CD14-positive monocyte (primary cell): ENCODE data around the gene GLIPR1L1. TPM values are rescaled to one million over a fixed set of nuclear protein-coding genes. Genes with fewer than 3 reads are reported as not detected.

Experiments used
- DNase-seq, 3 donors: peaks; one replicate each; pipeline ENCODE4 v3.0.0-alpha.2; 2011 to 2022
- H2AFZ ChIP-seq: 2 replicates; pipeline ENCODE4 v1.6.0; 2012; ENCODE audit warnings: mild to moderate bottlenecking, low read depth, low read length, inconsistent platforms; ENCODE audit not compliant: insufficient read depth, poor library complexity, severe bottlenecking
- H3K27ac ChIP-seq, 2 donors: 1 replicate in 1 of 2; 2 replicates in 1 of 2; pipeline ENCODE4 v1.5.1; 2012 to 2013; ENCODE audit warnings: low read length in 2 of 2, control low read depth in 1 of 2, inconsistent platforms in 1 of 2, low read depth in 1 of 2, mild to moderate bottlenecking in 1 of 2
- H3K27me3 ChIP-seq, 2 donors: one replicate each; pipeline versions ENCODE4 v1.6.0 to v1.6.1; 2011 to 2013; ENCODE audit warnings: low read length in 2 of 2; ENCODE audit not compliant: control insufficient read depth in 2 of 2, insufficient read depth in 2 of 2
- H3K36me3 ChIP-seq, 2 donors: replicated peaks in 1 of 2; 1 replicate in 1 of 2; 2 replicates in 1 of 2; pipeline versions ENCODE4 v1.5.1 to v1.6.1; 2012 to 2013; ENCODE audit warnings: low read length in 2 of 2, control low read depth in 1 of 2, inconsistent platforms in 1 of 2, mild to moderate bottlenecking in 1 of 2; ENCODE audit not compliant: insufficient read depth in 2 of 2, control insufficient read depth in 1 of 2
- H3K4me1 ChIP-seq, 2 donors: 1 replicate in 1 of 2; 2 replicates in 1 of 2; pipeline versions ENCODE4 v1.5.1 to v1.6.1; 2012 to 2013; ENCODE audit warnings: low read length in 2 of 2, control low read depth in 1 of 2, inconsistent platforms in 1 of 2, mild to moderate bottlenecking in 1 of 2, moderate library complexity in 1 of 2; ENCODE audit not compliant: insufficient read depth in 2 of 2, control insufficient read depth in 1 of 2
- H3K4me2 ChIP-seq: replicated peaks from 2 replicates; pipeline ENCODE3; 2012; ENCODE audit warnings: low read length, moderate library complexity, mild to moderate bottlenecking; ENCODE audit not compliant: poor library complexity, severe bottlenecking; ENCODE audit errors: extremely low read depth
- H3K4me3 ChIP-seq, 3 experiments: fragments of 200-600 bp in 1 of 3; sonication (generic) in 1 of 3; replicated peaks in 1 of 3; 1 replicate in 2 of 3; 2 replicates in 1 of 3; pipeline ENCODE4 v1.5.1; 2011 to 2013; ENCODE audit warnings: low read length in 3 of 3, mild to moderate bottlenecking in 3 of 3, control low read depth in 2 of 3, low read depth in 2 of 3, inconsistent platforms in 1 of 3, moderate library complexity in 1 of 3
- H3K79me2 ChIP-seq: 2 replicates; pipeline ENCODE4 v1.6.0; 2012; ENCODE audit warnings: mild to moderate bottlenecking, control low read depth, inconsistent platforms, low read length, moderate library complexity; ENCODE audit not compliant: insufficient read depth
- H3K9ac ChIP-seq: 2 replicates; pipeline ENCODE4 v1.6.0; 2017; ENCODE audit warnings: low read length, mild to moderate bottlenecking; ENCODE audit not compliant: insufficient read depth, poor library complexity, severe bottlenecking
- H3K9me3 ChIP-seq, 2 donors: replicated peaks in 1 of 2; 1 replicate in 1 of 2; 2 replicates in 1 of 2; pipeline versions ENCODE4 v1.5.1 to v1.6.1; 2012 to 2013; ENCODE audit warnings: low read length in 2 of 2, control low read depth in 1 of 2; ENCODE audit not compliant: control insufficient read depth in 1 of 2, insufficient read depth in 1 of 2
- H4K20me1 ChIP-seq: 2 replicates; pipeline ENCODE4 v1.6.0; 2012; ENCODE audit warnings: mild to moderate bottlenecking, low read length, control low read depth, moderate library complexity; ENCODE audit not compliant: insufficient read depth
- H3K27ac Mint-ChIP-seq, 7 donors: one replicate each; pipeline ENCODE4 v1.8.0; 2020; ENCODE audit warnings: mild to moderate bottlenecking in 7 of 7, mixed read lengths in 7 of 7, moderate library complexity in 6 of 7, inconsistent platforms in 2 of 7
- H3K27me3 Mint-ChIP-seq, 3 donors: one replicate each; pipeline ENCODE4 v1.8.0; 2021 to 2022; ENCODE audit warnings: low read depth in 3 of 3, mild to moderate bottlenecking in 3 of 3, mixed read lengths in 3 of 3, moderate library complexity in 3 of 3, inconsistent platforms in 1 of 3
- H3K36me3 Mint-ChIP-seq, 2 donors: one replicate each; pipeline ENCODE4 v1.8.0; 2020; ENCODE audit warnings: mixed read lengths in 2 of 2, inconsistent platforms in 1 of 2, mild to moderate bottlenecking in 1 of 2
- H3K4me1 Mint-ChIP-seq: one replicate; pipeline ENCODE4 v1.8.0; 2020; ENCODE audit warnings: mild to moderate bottlenecking, mixed read lengths
- H3K4me3 Mint-ChIP-seq, 2 donors: one replicate each; pipeline ENCODE4 v1.8.0; 2020; ENCODE audit warnings: mild to moderate bottlenecking in 2 of 2, mixed read lengths in 2 of 2, moderate library complexity in 1 of 2
- H3K9me3 Mint-ChIP-seq, 7 donors: one replicate each; pipeline ENCODE4 v1.8.0; 2020 to 2022; ENCODE audit warnings: mixed read lengths in 7 of 7, mild to moderate bottlenecking in 6 of 7, moderate library complexity in 6 of 7, inconsistent platforms in 2 of 7
- CTCF ChIP-seq: fragments of 200-600 bp; IDR thresholded peaks from one replicate; pipeline ENCODE4 v1.8.0; 2022; ENCODE audit warnings: antibody characterized with exemption, mild to moderate bottlenecking
- WGBS: methylation state at CpG from one replicate; pipeline ENCODE4 v1.1.5; 2013; ENCODE audit warnings: missing lambda C conversion rate; ENCODE audit not compliant: insufficient coverage; 5-methylcytosine and 5-hydroxymethylcytosine counted together
- intact Hi-C, 2 donors: fragments of 100-400 bp; cut with micrococcal nuclease; formaldehyde crosslinking; loops; one replicate each; pipeline versions ENCODE4 v1.15.0 to v1.15.1; 2023
- polyA plus RNA-seq, 3 donors: library from polyadenylated mRNA; depleted of rRNA in 1 of 3; unstranded in 2 of 3; stranded (reverse) in 1 of 3; fragments of 300-500 nt in 2 of 3; fragments of >200 nt in 1 of 3; fragmentation: Illumina TruSeq in 2 of 3; gene quantifications; 1 replicate in 2 of 3; 2 replicates in 1 of 3; pipeline ENCODE4 v1.2.3, GENCODE V29; 2012 to 2021

The GLIPR1L1 gene
- polyA plus RNA-seq, 3 donors = not detected

- peaks cover 0 to 4% of the 10 kb centered on the region in 2 donors for H3K36me3 Mint-ChIP-seq
- no peak overlapping the region for H2AFZ ChIP-seq
- peaks cover 0 to 10% (median 1%) of the 10 kb centered on the region in 7 donors for H3K9me3 Mint-ChIP-seq
- H3K27ac ChIP-seq = no peak overlapping the region
- no CpG with 5 or more reads among the region's 1 CpG for WGBS
- no peaks in the 10 kb centered on the region for H3K9me3 ChIP-seq
- H3K4me3 Mint-ChIP-seq = no peak overlapping the region
- no peak overlapping the region for H3K4me2 ChIP-seq
- H3K9ac ChIP-seq = no peak overlapping the region
- DNase-seq = no peak
- no peak for TF ChIP-seq CTCF
- H3K4me1 ChIP-seq = no peaks in the 10 kb centered on the region
- H3K36me3 ChIP-seq = no peaks in the 10 kb centered on the region
- H3K27ac Mint-ChIP-seq = no peak overlapping the region
- H3K27me3 Mint-ChIP-seq = peaks cover 0 to 1% (median 1%) of the 10 kb centered on the region in 3 donors
- H3K79me2 ChIP-seq = no peaks in the 10 kb centered on the region
- H4K20me1 ChIP-seq = no peaks in the 10 kb centered on the region
- intact Hi-C loops = no loop called here
- H3K4me1 Mint-ChIP-seq = no peaks in the 10 kb centered on the region
- H3K27me3 ChIP-seq = no peaks in the 10 kb centered on the region
- no peak overlapping the region for H3K4me3 ChIP-seq
These were observed 43.9 kb downstream of the GLIPR1L1 start for GRCh38 chr12:75378354-75378753.

- H3K9ac ChIP-seq = no peak overlapping the region
- H4K20me1 ChIP-seq = no peaks in the 10 kb centered on the region
- H3K27ac ChIP-seq = no peak overlapping the region
- Mint-ChIP-seq H3K36me3 (no peaks in the 10 kb centered on the region), H3K27ac (peak overlapping the region in 1 of 7 donors; percentile 48), H3K4me3 (no peak overlapping the region), H3K4me1 (peaks cover 29% of the 10 kb centered on the region), H3K9me3 (peaks cover 0 to 3% (median 0%) of the 10 kb centered on the region in 7 donors), H3K27me3 (peaks cover 0 to 1% (median 0%) of the 10 kb centered on the region in 3 donors)
- no peak for TF ChIP-seq CTCF
- no CpG with 5 or more reads among the region's 1 CpG for WGBS
- intact Hi-C loops = no loop called here
- H3K27me3 ChIP-seq = no peaks in the 10 kb centered on the region
- H3K4me3 ChIP-seq = peak overlapping the region in 1 of 3 experiments; percentile 7
- H3K4me1 ChIP-seq = peaks cover 11 to 23% of the 10 kb centered on the region in 2 donors
- H3K9me3 ChIP-seq = no peaks in the 10 kb centered on the region
- no peaks in the 10 kb centered on the region for H3K79me2 ChIP-seq
- no peak for DNase-seq
- H2AFZ ChIP-seq = peak overlapping the region; percentile 93
- no peaks in the 10 kb centered on the region for H3K36me3 ChIP-seq
- H3K4me2 ChIP-seq = no peak overlapping the region
These were observed 54.6 kb downstream of the GLIPR1L1 start for GRCh38 chr12:75389061-75389460.
